NCI-H128 (cell line): Measurements from ENCODE around the gene OR1J4.
A peak's percentile ranks its signal among the peaks of the same experiment; 100 is the strongest.
"Not testable (repeated sequence)": the region's sequence is repeated elsewhere in the genome, so short reads cannot be mapped to it uniquely, and the experiment has no call there.

ENCODE experiments used
- DNase-seq: peaks from one replicate; lab custom pipeline; 2025; ENCODE audit not compliant: unreplicated experiment; lab: John Stamatoyannopoulos, UW

The OR1J4 gene, protein sequence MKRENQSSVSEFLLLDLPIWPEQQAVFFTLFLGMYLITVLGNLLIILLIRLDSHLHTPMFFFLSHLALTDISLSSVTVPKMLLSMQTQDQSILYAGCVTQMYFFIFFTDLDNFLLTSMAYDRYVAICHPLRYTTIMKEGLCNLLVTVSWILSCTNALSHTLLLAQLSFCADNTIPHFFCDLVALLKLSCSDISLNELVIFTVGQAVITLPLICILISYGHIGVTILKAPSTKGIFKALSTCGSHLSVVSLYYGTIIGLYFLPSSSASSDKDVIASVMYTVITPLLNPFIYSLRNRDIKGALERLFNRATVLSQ

GRCh38 chr9:122518841-122519240 is at the start of gene OR1J4:
Gene OR1J4, plus strand, starts transcription at chr9:122519141. Its CDS starts 0 bp downstream, at chr9:122519141.
- DNase-seq = no peak

DNA sequence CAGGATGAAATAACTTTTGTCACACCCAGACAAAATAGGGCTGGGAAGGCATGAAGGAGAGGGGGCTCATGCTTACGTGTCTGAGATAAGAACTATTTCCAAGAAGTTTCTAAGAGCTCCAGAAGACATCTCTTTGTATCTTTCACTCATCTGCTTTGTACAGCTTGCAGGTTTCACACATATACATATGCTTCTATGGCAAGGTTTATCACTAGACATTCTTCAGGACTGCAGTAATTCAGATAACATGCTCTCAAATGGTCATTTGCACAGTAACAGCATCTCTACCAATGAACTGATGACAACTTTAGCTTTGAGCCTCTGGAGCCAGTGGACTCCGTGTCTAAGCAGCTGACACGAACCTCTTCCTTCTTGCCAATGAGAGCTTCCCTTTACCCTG is 44.4 kb upstream of the OR1J4 start:
- DNase-seq = no peak

- DNase-seq = no peak
Observed at GRCh38 chr9:122475717-122476116, 43.2 kb upstream of the OR1J4 start.

DNA sequence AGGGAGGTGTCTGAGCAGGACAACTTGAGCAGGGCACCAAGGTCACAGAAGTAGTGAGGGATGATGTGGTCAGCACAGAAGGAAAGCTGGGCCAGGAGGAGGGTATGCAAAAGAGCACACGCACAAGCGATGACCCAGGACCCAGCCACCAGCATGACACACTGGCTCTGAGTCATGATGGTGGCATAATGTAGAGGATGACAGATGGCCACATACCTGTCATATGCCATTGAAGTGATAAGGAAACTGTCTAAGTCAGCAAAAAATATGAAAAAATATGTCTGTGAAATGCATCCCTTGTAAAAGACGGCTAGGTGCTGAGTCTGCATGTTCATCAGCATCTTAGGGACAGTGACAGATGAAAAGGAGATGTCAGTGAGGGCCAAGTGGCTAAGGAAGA is 41.6 kb upstream of the OR1J4 start:
- DNase-seq = no peak

GRCh38 chr9:122477826-122478225 is 41.1 kb upstream of the OR1J4 start, which contains the start of gene OR1J1:
Gene OR1J1, minus strand, starts transcription at chr9:122477926. Its CDS starts 0 bp downstream, at chr9:122477926.
- no peak for DNase-seq

DNA sequence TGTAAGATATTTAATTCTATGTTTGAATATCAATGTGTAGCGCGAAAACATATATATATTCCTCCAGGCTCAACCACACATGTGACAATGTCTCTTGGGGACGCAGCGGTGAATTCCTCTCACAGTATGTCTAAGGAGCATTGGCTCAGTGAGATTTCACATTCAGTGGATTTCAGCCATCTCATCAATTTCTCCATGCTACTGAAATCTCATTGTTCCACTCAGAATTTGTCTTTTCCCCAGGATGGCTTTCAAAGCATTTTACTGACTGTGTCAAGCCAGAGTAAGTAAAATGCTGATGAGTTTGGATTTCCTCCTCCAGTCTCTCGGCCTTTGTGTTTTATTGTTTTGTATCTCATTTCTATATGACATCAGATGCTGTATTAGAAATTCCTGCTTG is 39.9 kb upstream of the OR1J4 start:
- no peak for DNase-seq

DNA sequence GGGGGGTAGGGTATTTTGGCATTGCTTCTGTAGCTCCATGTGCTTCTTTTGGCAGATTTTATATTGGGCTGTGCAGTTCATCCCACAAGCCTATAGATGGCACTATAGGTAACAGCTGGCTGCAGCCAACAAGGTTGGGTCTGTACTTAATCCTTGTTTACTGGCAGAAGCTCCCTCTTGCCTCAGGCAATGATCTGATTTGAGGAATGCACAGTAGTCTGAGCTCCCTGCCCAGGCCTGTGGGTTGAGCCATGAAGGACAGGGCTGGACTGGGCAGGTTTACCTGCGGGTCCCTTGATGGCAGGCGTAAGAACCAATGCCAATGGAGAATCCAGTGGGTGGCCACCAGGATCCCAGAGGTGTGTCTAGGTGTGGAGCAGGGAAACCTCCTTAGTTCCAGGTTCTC is 20.1 kb upstream of the OR1J4 start:
- DNase-seq = peak; percentile 5

DNA sequence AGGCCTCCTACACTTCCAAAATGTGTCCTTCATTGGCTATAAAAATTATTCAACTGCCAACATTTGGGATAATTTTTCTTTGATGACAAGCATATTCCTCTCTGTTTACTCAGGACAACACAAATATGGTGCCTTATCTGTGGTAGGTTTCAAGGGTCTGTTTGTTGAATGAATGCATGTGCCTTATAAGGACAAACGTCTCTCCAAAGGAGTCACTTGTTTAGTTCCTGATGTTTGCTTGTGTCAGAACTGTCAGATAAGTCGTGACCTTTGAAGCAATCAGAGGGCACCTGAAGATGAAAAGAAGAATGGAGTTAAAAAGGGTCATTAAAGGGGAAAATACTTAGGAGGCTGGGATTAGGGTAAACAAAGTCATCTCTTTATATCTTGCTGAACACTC is 12.0 kb upstream of the OR1J4 start:
- no peak for DNase-seq

DNA sequence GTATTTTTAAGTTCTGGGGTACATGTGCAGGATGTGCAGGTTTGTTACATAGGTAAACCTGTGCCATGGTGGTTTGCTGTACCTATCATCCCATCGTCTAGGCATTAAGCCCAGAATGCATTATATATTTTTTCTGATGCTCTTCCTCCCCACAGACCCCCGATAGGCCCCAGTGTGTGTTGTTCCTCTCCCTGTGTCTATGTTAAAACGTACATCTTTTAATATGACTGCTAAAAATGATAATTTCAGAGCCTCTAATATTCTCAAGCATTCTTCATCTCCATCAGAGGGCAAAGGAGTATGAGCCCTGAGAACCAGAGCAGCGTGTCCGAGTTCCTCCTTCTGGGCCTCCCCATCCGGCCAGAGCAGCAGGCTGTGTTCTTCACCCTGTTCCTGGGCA is 8.4 kb upstream of the OR1J4 start, which contains the start of gene OR1J2:
TSS of gene OR1J2 (plus strand) at position 301 of the 400 bp plus-strand sequence. CDS start at position 301, 0 bp downstream.
- no peak for DNase-seq

DNA sequence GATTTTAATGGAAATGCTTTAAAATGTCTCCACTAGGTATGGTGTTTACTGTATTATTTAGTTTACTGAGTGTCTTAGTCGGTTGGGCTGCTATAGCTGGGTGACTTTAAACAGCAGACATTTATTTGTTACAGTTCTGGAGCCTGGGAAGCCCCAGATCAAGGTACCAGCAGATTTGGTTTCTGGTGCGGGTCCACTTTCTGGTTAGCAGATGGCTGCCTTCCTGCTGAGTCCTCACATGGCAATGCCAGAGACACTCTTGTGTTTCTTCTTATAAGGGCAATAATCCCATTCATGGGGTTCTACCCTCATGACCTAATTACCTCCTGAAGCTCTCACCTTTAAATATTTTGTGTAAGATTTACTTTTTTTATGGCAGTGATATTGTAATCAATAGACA is 715 bp upstream of the OR1J4 start:
- no peak for DNase-seq

DNA sequence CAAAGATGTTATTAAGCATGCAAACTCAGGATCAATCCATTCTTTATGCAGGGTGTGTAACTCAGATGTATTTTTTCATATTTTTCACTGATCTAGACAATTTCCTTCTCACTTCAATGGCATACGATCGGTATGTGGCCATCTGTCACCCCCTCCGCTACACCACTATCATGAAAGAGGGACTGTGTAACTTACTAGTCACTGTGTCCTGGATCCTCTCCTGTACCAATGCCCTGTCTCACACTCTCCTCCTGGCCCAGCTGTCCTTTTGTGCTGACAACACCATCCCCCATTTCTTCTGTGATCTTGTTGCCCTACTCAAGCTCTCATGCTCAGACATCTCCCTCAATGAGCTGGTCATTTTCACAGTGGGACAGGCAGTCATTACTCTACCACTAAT is 435 bp downstream of the OR1J4 start:
- DNase-seq = no peak

GRCh38 chr9:122526602-122527001 is 7.7 kb downstream of the OR1J4 start:
- no peak for DNase-seq

GRCh38 chr9:122527193-122527592 is 8.3 kb downstream of the OR1J4 start, which contains the start of gene OR1N1:
Gene OR1N1, minus strand, starts transcription at chr9:122527293. Its CDS starts 0 bp downstream, at chr9:122527293.
- no peak for DNase-seq

- DNase-seq = not testable (repeated sequence)
Observed at GRCh38 chr9:122531157-122531556, 12.2 kb downstream of the OR1J4 start.

DNA sequence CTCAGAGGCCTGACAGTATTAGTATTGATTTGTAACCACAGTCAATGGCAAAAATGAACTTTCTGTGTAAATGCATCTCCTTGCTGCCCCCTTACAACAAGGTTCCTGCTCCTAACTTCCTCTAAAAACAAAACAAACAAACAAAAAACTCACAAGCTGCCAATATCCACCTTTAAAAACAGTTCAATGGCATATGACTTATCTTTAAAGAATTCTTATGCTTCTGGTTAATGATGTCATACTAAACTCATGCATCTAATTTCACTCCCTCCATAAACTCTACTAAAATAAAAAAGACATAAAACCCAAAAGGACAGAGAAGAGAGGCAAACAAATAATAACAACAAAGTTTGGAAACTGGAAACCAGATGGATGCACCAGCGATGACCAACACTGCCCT is 17.2 kb downstream of the OR1J4 start:
- no peak for DNase-seq

DNA sequence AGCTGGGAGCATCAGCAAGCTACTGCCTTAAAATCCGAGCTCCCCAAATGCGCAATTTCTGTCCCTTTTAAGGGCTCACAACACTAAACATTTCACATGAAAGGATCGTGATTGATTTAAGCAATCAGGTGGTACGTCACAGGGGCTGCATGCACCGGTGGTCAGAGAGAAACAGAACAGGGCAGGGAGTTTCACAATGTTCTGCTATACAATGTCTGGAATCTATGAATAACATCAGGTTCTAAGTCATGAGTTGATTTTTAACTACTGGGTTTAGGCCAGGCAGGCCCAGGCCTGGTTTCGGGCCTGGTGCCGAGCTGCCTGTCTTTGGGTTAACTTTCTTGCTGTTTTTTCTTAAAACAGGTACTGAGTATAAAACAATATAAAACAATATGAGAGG is 18.1 kb downstream of the OR1J4 start:
- DNase-seq = not testable (repeated sequence)

GRCh38 chr9:122538757-122539156 is 19.8 kb downstream of the OR1J4 start:
- no peak for DNase-seq

GRCh38 chr9:122546196-122546595 is 27.3 kb downstream of the OR1J4 start:
- DNase-seq = no peak

- no peak for DNase-seq
Observed at GRCh38 chr9:122551371-122551770, 32.4 kb downstream of the OR1J4 start.

DNA sequence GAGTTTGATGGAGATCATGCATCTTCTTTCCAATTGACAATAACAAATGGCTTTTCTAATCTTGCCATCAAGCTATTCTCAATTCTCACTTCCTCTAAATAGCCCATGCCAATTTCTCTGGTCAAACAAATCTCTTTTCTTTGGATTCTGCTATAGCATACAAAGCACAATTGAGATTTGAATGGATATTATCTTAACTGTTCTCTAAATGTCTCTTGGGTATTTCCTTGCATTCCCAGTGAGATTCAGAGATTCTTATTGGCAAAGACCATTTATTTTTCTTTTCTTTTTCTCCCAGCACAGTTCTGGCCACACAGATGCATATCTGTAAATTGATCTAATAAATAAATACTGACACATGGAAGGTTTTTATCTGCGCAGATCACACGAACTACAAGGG is 33.9 kb downstream of the OR1J4 start, which contains the start of gene OR1N2:
TSS of gene OR1N2 (plus strand) at position 301 of the 400 bp plus-strand sequence. CDS start 100 bp downstream, outside the sequence.
- no peak for DNase-seq

DNA sequence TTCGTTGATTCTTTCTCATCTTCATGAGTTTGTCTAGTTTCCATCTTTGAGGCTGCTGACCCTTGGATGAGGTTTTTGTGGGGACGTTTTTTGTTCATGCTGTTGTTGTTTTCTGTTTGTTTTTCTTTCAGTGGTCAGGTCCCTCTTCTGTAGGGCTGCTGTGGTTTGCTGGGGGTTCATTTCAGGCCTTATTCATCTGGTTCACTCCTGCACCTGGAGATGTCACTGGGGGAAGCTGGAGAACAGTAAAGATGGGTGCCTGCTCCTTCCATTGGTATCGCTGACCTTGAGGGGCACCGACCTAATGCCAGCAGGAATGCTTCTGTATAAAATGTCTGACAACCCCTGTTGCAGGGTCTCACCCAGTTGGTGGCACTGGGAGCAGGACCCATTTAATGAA is 42.5 kb downstream of the OR1J4 start:
- no peak for DNase-seq

DNA sequence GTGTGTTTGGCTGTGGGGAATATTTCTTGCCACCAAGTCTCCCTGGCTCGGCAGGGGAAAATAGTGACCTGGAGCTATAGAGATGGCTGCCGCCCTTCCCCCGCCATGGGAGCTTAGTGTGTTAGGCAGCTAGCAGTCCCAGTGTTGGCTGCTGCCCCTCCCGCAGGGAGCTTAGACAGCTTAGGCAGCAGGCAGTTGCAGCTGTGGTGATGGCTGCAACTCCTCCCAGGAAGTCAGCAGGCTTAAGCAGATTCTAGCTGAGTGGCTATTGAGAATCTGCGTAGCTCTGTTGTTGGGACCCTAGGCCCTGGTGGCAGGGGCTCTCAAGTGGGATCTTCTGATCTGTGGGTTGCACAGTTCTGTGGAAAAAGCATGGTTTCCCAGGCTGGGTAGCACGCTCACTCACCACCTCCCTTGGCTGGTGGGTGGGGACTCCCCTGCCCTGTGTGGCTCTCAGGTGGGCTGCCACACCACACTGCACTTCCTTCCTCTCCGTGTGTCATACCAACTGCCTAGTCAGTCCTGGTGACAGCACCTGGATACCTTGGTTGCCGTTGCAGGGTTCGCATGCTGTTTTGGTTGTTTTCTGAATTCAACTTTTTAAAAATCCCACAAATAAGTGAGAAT is 43.3 kb downstream of the OR1J4 start:
- DNase-seq = no peak
